ENCODE data around the gene S100A10.

GRCh38 chr1:151939779-151940178 is 53.9 kb downstream of the S100A10 start:
- TF ChIP-seq, protein P1, sequence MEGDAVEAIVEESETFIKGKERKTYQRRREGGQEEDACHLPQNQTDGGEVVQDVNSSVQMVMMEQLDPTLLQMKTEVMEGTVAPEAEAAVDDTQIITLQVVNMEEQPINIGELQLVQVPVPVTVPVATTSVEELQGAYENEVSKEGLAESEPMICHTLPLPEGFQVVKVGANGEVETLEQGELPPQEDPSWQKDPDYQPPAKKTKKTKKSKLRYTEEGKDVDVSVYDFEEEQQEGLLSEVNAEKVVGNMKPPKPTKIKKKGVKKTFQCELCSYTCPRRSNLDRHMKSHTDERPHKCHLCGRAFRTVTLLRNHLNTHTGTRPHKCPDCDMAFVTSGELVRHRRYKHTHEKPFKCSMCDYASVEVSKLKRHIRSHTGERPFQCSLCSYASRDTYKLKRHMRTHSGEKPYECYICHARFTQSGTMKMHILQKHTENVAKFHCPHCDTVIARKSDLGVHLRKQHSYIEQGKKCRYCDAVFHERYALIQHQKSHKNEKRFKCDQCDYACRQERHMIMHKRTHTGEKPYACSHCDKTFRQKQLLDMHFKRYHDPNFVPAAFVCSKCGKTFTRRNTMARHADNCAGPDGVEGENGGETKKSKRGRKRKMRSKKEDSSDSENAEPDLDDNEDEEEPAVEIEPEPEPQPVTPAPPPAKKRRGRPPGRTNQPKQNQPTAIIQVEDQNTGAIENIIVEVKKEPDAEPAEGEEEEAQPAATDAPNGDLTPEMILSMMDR (IDR thresholded peaks at IDR 0.05; ENCODE audit: poor library complexity, severe bottlenecking) = no peak
- TF ChIP-seq EP300 (conservative IDR thresholded peaks at IDR 0.05; ENCODE audit: poor library complexity, severe bottlenecking) (no peak), EZH2 (IDR thresholded peaks at IDR 0.05; ENCODE audit: borderline replicate concordance, insufficient read depth, low read length, poor library complexity, severe bottlenecking) (no peak), REST (IDR thresholded peaks at IDR 0.05; ENCODE audit: borderline replicate concordance) (no peak), SMC3 (conservative IDR thresholded peaks at IDR 0.05; ENCODE audit: poor library complexity) (no peak), TAF1 (IDR thresholded peaks at IDR 0.05; ENCODE audit: low read depth) (no peak), POLR2AphosphoS5 (IDR thresholded peaks at IDR 0.05) (no peak), RAD21 (conservative IDR thresholded peaks at IDR 0.05) (no peak), MXI1 (conservative IDR thresholded peaks at IDR 0.05; ENCODE audit: poor library complexity, severe bottlenecking) (no peak)
